Esophagus squamous epithelium (tissue), 5 donors: ENCODE results near the gene ERVH48-1. TPM values are rescaled to one million over a fixed set of nuclear protein-coding genes. Genes with fewer than 3 reads are reported as not detected.

Experiments used
- DNase-seq: peaks from one replicate; lab custom pipeline; 2025; lab: John Stamatoyannopoulos, UW
- H3K27ac ChIP-seq, 4 donors: fragments of 200-600 bp; sonication (generic); one replicate each; pipeline ENCODE4 v1.5.1; 2016 to 2019; ENCODE audit warnings: mild to moderate bottlenecking in 1 of 4
- H3K27me3 ChIP-seq, 4 donors: fragments of 200-600 bp; sonication (generic); 1 replicate in 3 of 4; 2 replicates in 1 of 4; pipeline versions ENCODE4 v1.5.1 to v1.6.0; 2017 to 2021; ENCODE audit warnings: antibody characterized with exemption in 1 of 4
- H3K36me3 ChIP-seq, 3 donors: fragments of 200-600 bp; sonication (generic); one replicate each; pipeline ENCODE4 v1.5.1; 2016 to 2019
- H3K4me1 ChIP-seq, 3 donors: fragments of 200-600 bp; sonication (generic); one replicate each; pipeline ENCODE4 v1.5.1; 2017 to 2019
- H3K4me3 ChIP-seq, 4 donors: fragments of 200-600 bp; sonication (generic); 1 replicate in 3 of 4; 2 replicates in 1 of 4; pipeline ENCODE4 v1.5.1; 2016 to 2019; ENCODE audit warnings: mild to moderate bottlenecking in 2 of 4, moderate library complexity in 1 of 4
- H3K9me3 ChIP-seq, 3 donors: fragments of 200-600 bp; sonication (generic); one replicate each; pipeline ENCODE4 v1.5.1; 2016 to 2019
- CTCF ChIP-seq, 6 experiments: fragments of 450-650 bp in 4 of 6; fragments of 200-600 bp in 2 of 6; sonication (generic) in 2 of 6; IDR thresholded peaks; one replicate each; pipeline ENCODE4 v1.5.1; 2016 to 2019; ENCODE audit warnings: antibody characterized with exemption in 6 of 6, mild to moderate bottlenecking in 4 of 6, moderate library complexity in 4 of 6
- POLR2A ChIP-seq, 4 donors: fragments of 450-650 bp; IDR thresholded peaks; one replicate each; pipeline ENCODE4 v1.6.1; 2017; ENCODE audit warnings: antibody characterized with exemption in 4 of 4, mild to moderate bottlenecking in 4 of 4, moderate library complexity in 3 of 4
- WGBS, 2 donors: methylation state at CpG; one replicate each; pipeline ENCODE4 v1.1.5; 2018; 5-methylcytosine and 5-hydroxymethylcytosine counted together
- intact Hi-C: fragments of 100-400 bp; cut with DNase I; formaldehyde crosslinking; loops from one replicate; pipeline ENCODE4 v1.15.0; 2022
- total RNA-seq, 4 donors: library from RNA; depleted of rRNA; stranded (reverse); fragments of >200 nt; gene quantifications; one replicate each; pipeline ENCODE4 v1.1.0, GENCODE V29; 2016
- donor health status: DM: yes; HTN: yes; CAD: no.

Gene ERVH48-1
- total RNA-seq, 4 donors from 2014 or later, result 0.19 TPM; not detected in 3

GRCh38 chr21:42900446-42900845, 25.0 kb downstream of the ERVH48-1 start:
- Histone ChIP-seq H3K4me1 (peaks cover 0 to under 1% (median 0%) of the 10 kb centered on the region in 3 donors), H3K27ac (no peak overlapping the region), H3K27me3 (no peaks in the 10 kb centered on the region), H3K4me3 (no peak overlapping the region), H3K36me3 (peaks cover 15 to 97% (median 18%) of the 10 kb centered on the region in 3 donors), H3K9me3 (no peaks in the 10 kb centered on the region)
- intact Hi-C loops, result no loop called here
- TF ChIP-seq CTCF (IDR thresholded peaks at IDR 0.05) (no peak), POLR2A (IDR thresholded peaks at IDR 0.05) (no peak)
- 38 to 78% methylated on average over 1 to 4 of the region's 4 CpGs for WGBS, 2 donors
- no peak for DNase-seq

- TF ChIP-seq POLR2A (IDR thresholded peaks at IDR 0.05) (peak in 3 of 4 donors; percentile 79 to 96 (median 87)), CTCF (IDR thresholded peaks at IDR 0.05) (peak in 1 of 6 experiments; percentile 35)
- H3K9me3 ChIP-seq, result no peaks in the 10 kb centered on the region
- intact Hi-C loops, result no loop called here
Measured at GRCh38 chr21:42892931-42893755, 32.3 kb downstream of the ERVH48-1 start, which contains the start of gene NDUFV3. Gene NDUFV3, plus strand, starts transcription at chr21:42893309. Its CDS starts 25 bp downstream, at chr21:42893334.

GRCh38 chr21:42892582-42892930, 32.9 kb downstream of the ERVH48-1 start:
- no peak for DNase-seq
- H3K36me3 ChIP-seq, result peaks cover 0 to 25% (median 6%) of the 10 kb centered on the region in 3 donors
- no peaks in the 10 kb centered on the region for H3K27me3 ChIP-seq
- peak overlapping the region; percentile 94 to 99 (median 98) for H3K27ac ChIP-seq
- TF ChIP-seq POLR2A (IDR thresholded peaks at IDR 0.05) (no peak), CTCF (IDR thresholded peaks at IDR 0.05) (no peak)
- intact Hi-C loops, result no loop called here
- no peaks in the 10 kb centered on the region for H3K9me3 ChIP-seq
- peaks cover 0 to 22% (median 3%) of the 10 kb centered on the region in 3 donors for H3K4me1 ChIP-seq
- WGBS, 2 donors, result 10 to 13% methylated on average over 13 to 17 of the region's 18 CpGs
- H3K4me3 ChIP-seq, result peak overlapping the region; percentile 72 to 99 (median 92)

More at GRCh38 chr21:42892931-42893755, 32.3 kb downstream of the ERVH48-1 start, which contains the start of gene NDUFV3:
- Histone ChIP-seq H3K4me1 (peaks cover 0 to 22% (median 3%) of the 10 kb centered on the region in 3 donors), H3K36me3 (peaks cover 2 to 31% (median 8%) of the 10 kb centered on the region in 3 donors), H3K27ac (peak within 1 kb of the TSS; percentile 94 to 99 (median 98)), H3K27me3 (no peaks in the 10 kb centered on the region), H3K4me3 (peak within 1 kb of the TSS; percentile 72 to 99 (median 92))
- peak; percentile 96 for DNase-seq
- WGBS, 2 donors, result 0% methylated on average over 2 to 8 of the region's 87 CpGs

GRCh38 chr21:42887326-42887725, 38.1 kb downstream of the ERVH48-1 start:
- intact Hi-C loops, result no loop called here
- no peak for DNase-seq
- no peak for TF ChIP-seq POLR2A (IDR thresholded peaks at IDR 0.05)
- no peak for TF ChIP-seq CTCF (IDR thresholded peaks at IDR 0.05)
- H3K27me3 ChIP-seq, result no peaks in the 10 kb centered on the region
- WGBS, 2 donors, result 76 to 89% methylated on average over 5 of the region's 5 CpGs
- no peak overlapping the region for H3K27ac ChIP-seq
- no peak overlapping the region for H3K4me3 ChIP-seq
- peaks cover 0 to 4% (median 1%) of the 10 kb centered on the region in 3 donors for H3K4me1 ChIP-seq
- H3K36me3 ChIP-seq, result no peaks in the 10 kb centered on the region
- no peaks in the 10 kb centered on the region for H3K9me3 ChIP-seq

- no peak for DNase-seq
- Histone ChIP-seq H3K9me3 (no peaks in the 10 kb centered on the region), H3K27ac (no peak overlapping the region), H3K4me3 (no peak overlapping the region), H3K36me3 (no peaks in the 10 kb centered on the region), H3K27me3 (no peaks in the 10 kb centered on the region), H3K4me1 (peaks cover 6 to 10% (median 7%) of the 10 kb centered on the region in 3 donors)
- no peak for TF ChIP-seq CTCF (IDR thresholded peaks at IDR 0.05)
- TF ChIP-seq POLR2A (IDR thresholded peaks at IDR 0.05), result no peak
- 42 to 100% methylated on average over 1 of the region's 1 CpG for WGBS, 2 donors
- intact Hi-C loops, result no loop called here
Measured at GRCh38 chr21:42883921-42884320, 41.5 kb downstream of the ERVH48-1 start.
